Tongue (tissue), 2 donors: ENCODE measurements around the gene UNC13C. TPM values are rescaled to one million over a fixed set of nuclear protein-coding genes. Genes with fewer than 3 reads are reported as not detected.
"Not testable (repeated sequence)": the region's sequence is repeated elsewhere in the genome, so short reads cannot be mapped to it uniquely, and the experiment has no call there.

Source experiments
- DNase-seq: peaks from one replicate; pipeline ENCODE4 v3.0.0-alpha.2; 2015
- total RNA-seq: library from RNA; depleted of rRNA; stranded (reverse); fragments of >200 nt; gene quantifications from one replicate; pipeline ENCODE4 v1.2.3, GENCODE V29; 2014

UNC13C gene
- 0.92 TPM for total RNA-seq

DNA sequence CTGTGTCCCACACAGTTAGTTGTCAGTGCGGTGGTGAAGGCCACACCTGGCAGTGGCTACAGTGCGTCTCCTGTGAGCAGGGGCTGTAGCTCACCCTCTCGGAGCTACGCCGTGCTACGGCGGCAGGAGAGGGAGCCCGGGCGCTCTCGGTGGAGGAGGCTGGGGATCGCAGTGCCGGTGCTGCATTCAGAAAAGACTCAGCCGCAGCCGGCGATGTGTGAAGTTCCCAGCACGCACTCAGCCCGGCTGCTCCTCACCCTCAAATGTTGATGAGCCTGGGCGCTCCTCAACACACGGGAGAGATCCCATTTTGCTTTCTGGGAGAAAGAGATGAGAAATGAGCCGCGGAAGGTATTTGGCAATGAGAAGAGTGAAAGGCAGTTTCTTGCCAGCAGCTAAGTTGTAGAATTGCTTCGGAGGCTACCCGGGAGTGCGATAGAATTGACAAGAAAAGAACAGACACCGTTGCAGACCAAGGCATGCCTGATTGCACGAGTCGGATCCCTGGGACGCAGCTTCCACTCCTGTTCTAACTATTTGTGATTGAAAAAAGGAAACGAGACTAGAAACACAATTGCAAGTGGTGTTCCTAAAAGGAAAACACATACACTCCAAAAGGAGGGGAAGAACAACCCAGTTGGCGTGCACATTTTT, at the start of gene UNC13C:
Gene UNC13C (plus strand): TSS at position 189 of the 654 bp plus-strand sequence. CDS start 34,463 bp downstream, outside the sequence.
- DNase-seq, result peak; percentile 56

DNA sequence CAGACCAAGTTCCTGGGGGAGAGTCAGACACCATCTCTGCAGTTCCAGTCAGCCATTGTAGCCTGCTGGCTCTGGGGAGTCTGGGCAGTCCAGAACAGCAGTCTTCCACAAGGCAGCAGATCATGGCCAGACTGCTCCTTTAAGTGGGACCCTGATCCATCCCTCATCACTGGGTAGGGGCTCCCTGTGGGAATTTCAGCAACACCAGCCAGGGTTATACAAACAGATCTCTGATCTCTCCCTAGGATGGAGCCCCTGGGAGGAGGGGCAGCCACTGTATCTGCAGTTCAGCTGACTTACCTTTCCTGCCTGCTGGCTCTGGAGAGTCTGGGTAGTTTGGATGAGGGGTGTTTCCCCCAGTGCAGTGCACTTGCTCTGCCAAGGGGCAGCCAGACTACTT, 42.1 kb upstream of the UNC13C start:
- DNase-seq, result no peak

DNA sequence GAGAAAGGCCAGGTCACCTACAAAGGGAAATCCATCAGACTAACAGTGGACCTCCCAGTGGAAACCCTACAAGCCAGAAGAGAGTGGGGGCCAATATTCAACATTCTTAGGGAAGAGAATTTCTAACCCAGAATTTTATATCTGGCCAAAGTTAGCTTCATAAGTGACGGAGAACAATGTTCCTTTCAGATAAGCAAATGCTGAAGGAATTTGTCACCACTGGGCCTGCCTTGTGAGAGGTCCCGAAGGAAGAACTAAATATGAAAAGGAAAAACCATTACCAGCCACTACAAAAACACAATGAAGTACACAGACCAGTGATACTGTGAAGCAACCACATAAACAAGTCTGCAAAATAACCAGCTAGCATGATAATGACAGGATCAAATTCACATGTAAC, 40.6 kb upstream of the UNC13C start:
- DNase-seq, result not testable (repeated sequence)

DNA sequence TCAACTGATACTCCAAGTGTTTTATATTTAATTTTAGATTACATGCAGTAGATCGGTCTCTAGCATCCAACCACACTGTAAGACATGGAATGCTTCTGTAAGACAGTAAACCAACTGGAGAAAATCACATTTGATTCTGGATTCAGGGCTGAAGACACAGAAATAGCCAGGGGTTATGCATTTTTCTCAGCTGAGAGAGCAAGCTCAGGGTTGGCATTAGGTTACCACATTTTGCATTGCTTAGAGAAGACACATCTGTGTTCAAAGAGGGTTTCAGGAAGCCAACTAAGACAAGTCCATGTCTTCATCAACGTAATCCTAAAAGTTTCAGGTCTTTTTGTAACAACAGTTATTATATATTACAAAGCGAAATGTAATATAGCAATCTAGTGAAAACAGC, 27.7 kb upstream of the UNC13C start:
- no peak for DNase-seq

DNA sequence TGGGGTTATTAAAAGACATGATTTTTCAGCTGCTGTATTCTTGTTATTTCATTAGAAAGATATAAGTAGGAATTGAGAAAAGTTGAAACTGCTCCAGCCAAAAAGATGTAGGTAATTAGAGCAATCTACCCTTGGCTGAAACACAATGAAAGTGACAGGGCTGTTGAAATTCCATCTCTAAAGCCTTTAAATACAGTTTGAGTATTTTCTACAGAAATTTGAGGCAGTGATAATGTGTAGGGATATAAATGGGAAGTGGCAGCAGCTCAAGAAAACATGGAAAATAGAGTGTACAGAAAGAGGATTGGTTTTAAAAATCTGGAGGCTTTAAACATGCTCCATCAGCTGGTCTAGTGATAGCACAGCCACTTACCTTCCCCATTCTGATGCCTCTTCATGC, 22.8 kb upstream of the UNC13C start:
- DNase-seq, result no peak

DNA sequence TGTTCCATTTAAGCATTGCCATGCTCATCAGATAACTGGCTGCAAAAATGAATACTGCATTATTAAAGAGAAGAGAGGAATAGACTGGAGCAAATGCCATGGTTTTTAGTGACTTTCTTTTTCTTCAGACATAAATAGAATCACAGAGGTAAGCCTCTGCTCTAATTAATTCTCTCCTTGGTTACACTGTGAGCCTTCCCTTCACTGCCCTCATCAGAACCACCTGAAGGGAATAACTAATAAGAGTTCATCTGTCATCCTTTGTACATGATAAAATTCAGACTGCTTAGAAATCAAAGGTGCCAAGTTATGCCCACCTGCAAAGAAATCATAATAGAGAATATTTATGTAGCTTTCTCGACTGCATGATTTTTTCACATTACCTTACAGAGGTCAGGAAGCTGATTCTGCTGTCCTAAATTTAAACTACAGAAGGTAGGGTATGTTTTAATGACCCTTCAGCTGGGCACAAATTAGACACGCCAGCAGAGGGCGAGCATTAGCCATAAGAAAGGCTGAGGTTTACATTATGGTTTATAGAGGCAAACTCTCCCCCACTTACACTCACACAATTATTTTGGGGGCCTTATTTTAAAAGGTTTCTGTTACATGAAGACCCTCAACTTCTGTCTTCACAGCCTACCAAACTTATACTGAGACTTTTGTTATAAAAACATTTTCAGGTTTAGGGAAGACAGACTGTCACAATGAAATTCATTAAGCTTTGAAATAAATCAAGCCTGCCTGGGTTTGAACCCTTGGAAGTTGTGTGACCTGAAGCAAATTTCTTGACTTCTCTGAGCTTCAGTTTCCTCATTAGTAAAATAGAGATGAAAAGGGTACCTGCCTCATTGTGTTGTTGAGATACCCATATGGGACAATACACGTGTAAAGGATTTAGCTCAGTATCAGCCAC, 15.3 kb upstream of the UNC13C start:
- DNase-seq, result peak; percentile 54

DNA sequence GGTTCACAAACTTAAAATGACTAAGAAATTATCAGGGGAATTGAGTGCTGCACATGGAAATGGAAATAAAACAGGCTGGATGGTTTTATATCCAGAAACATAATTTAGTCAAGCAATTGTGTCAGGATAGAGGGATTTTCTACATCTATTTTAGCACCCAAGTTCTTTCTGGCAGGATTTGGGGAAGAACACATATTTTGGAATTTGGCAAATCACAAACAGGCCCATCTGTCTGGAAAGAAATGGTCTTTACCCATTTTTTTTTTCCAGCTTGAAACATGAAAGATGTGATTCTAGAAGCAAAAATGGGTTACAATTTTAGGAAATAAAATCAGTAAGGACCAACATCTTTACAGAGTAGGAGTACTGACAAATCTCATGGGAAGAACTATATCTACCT, 14.4 kb upstream of the UNC13C start:
- DNase-seq, result no peak

DNA sequence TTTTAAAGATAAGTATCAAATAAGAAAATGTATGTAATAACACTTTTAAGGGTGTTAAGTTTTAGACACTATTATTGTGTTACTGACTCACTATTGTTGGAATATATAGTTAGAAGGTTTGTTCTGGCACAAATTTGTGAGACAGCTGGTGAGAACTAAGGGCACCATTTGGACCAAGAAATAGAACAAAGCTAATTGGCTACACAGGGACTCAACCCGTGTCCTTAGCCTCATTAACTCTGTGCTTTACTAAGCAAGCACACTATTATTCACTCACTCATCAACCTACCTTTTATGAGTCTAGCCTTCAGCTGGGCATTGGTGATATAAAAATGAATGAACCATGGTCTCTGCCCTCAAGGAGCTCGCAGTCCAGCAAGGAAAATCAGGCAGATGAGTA, 4.1 kb upstream of the UNC13C start:
- DNase-seq, result no peak

DNA sequence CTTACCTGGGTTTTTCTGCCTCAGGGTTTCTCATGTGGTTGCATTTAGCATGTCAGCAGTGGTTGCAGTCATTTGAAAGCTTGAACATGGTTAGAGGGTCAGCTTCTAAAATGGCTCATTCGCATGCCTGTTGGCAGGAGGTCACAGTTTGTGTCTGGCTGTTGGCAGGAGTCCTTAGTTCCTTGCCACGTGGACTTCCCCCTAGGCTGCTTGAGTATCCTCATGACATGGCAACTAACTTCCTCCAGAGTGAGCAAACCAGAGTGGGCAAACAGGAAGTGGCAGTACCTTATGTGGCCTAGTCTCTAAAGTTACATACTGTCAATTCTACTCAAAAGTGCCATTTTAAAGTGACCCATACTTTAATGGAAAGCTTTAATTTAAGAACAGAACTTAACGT, 3.4 kb upstream of the UNC13C start:
- no peak for DNase-seq

DNA sequence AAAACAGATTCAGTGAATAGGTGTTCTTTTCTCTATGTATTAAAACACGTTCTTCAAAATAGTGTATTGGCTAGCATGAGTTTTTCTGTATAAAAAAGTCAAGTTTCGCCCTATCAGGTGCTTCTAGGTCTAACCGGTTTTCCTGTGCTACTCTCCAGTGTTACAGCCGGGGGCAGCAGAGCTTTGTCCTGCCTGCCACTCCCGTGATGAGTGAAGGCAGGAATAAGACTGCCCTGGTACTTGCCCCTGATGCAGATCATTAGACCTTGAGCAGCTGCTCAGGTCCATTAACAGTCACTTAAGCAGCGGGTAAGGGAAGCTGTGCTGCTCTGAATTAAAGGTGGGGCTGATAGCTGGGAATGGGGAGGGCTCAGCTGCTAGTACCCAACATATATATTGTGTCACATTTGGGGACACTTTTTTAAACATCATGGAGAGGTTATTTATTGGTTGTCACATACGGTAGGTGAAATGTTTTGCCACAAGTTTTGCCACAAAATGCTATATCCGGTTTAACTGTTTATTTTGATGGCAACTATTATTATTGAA, 1.3 kb upstream of the UNC13C start:
- peak; percentile 61 for DNase-seq

DNA sequence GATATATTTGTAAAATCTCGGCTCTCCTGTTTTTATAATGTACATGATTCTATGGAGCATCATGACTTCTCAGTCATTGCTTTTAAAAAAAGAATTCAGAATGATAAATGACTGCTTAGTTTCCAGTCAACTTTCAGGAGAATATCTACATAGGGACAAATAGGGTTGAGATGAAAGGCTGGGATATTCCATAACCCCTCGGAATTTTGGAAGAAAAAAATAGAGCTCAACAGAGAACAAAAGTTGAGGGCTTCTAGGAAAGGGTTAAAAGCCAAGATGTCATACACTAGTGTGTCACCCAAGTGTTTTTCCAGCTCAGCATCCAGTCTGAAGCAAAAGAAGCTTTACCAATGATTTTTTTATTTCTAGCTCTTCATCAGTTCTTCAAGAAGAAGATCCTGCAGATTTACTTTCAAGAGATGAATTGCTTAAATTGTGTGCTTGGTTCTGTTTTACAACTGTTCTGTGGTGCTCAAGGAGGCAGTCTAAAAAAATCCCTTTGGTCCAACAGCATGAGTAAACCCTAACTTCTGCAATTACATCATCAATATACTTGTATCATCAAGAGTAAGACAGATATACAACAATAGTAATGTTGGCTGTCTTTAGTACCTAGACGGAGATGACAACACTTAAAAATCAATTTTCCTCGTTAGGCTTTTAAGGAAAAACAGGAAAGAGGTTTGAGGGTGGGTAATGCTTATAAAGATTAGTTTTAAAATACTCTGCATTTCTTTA, 979 bp downstream of the UNC13C start:
- no peak for DNase-seq

DNA sequence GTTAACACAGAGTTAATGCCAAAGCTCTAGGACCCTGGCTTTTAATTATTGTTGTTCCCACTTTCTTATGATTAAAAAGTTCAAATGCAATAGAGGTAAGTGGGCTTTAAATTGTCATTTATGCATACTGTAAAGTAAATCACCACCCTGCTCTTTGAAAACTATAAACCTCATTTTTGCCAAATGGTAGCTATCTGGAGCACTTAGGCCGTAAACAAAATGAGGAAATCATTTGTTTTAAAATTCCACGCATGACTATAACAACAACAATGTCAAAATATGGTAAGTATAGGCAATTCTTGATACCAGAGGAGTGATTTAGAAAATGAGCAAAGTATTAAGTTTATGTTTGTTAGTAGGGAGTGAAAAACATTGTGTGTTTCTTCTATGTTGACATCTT, 1.8 kb downstream of the UNC13C start:
- no peak for DNase-seq

DNA sequence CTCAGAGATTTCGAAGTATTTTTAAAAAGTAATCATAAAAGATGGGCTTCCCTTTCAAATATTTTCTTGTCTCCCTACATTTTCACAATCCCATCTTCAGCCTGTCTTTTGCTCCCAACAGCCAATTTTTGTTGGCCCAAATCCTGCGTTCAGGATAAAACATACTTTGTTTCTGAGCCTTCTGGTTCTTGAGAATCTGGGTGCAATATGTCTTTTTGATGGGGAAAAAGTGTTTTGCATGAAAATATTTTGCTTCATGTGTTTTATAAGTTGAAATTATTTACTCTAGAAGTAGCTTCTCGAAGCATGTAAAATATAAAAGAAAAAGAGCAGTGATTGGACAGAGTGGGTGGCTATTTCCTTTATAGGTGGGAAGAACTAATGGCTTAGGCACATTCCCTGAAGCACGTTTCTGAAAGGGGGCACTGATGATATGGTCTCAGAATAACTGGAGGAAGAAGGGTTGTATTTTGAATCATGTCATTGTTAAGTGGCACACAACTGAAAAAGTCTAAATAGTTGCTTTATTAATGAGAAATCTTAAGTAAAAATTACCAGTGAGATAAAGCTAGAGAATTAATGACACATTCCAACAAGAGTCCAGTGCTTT, 3.9 kb downstream of the UNC13C start:
- no peak for DNase-seq

DNA sequence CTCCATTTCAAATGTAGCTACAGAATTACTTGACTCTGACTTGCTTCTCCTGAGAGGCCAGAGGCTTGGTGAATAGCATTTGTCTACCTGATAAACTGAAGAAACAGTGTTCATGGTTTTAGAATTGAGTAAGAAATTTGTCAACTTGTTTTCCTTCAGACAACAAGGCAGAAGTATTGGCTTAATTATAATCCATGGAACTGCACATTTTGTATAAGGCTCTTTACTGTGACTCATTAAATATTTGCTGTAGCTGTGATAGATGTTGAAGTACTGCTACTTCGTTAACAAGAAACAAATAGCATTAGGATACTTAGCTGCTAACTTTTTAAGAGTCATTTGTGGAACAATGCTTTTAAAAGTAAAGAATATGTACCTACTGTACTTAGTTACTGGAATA, 4.6 kb downstream of the UNC13C start:
- DNase-seq, result no peak

DNA sequence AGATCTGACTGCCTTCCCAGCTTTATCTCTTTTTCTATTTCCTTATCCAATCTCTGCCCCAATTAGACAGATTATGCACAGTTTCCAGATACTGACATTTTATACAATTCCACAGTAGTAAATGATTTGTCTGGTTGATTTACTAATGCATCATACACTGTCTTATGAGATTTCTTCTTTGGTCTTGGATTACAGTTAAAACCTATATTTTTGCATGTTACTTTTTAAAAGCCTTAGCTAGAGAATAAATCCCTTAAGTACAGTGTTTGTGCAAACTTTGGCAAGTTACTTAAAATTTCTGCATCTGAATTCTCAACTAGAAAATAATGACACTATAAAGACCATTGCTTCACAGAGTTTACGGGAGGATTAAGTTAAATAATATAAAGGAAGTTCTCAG, 6.0 kb downstream of the UNC13C start:
- peak; percentile 12 for DNase-seq

DNA sequence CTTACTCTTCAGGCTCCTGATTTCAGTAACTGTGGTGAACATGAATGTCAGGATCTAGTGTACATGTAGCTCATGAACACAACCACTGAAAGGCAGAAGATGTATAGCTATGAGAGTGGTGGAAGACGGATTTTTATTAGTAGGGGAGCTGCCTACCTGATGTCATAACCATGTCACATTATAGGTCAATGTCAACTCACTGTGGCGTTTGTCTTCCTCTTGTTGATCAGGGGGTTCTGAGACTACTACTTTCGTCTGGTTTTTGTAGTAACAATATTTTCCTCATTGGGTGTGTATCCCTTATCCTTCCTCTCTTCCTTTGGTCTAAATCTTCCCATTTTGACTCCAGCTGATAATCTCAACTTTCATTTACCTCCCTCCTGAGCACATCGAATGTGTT, 7.3 kb downstream of the UNC13C start:
- no peak for DNase-seq

DNA sequence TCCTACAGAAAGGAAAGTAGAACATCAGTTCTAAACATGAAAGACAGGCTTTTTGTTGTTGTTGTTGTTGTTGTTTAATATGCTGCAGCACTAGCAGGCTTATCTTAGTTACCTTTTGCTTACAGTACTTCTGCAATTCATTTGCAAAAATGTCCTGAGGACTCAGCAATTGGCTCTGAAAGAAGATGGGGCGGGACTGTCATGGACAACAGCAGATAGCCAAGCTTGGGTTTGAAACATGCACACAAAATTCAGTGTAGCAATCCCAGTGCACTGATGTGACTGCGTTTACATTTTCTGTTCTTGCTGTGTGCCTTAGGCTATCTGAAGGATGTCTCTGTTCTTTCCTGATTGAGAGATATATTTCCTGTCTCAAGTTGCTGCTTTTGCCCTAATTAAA, 9.2 kb downstream of the UNC13C start:
- no peak for DNase-seq

DNA sequence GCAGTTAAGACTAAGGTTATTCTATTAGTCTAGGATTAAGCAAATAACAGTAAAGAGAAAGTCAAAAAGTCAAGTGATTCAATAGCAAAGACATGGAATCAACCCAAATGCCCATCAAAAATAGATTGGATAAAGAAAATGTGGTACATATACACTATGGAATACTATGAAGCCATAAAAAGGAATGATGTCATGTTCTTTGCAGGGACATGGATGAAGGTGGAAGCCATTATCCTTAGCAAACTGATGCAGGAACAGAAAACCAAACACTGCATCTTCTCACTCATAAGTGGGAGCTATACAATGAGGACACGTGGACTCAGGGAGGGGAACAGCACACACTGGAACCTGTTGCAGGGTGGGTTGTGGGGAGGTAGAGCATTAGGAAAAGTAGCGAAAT, 29.0 kb downstream of the UNC13C start:
- no peak for DNase-seq

DNA sequence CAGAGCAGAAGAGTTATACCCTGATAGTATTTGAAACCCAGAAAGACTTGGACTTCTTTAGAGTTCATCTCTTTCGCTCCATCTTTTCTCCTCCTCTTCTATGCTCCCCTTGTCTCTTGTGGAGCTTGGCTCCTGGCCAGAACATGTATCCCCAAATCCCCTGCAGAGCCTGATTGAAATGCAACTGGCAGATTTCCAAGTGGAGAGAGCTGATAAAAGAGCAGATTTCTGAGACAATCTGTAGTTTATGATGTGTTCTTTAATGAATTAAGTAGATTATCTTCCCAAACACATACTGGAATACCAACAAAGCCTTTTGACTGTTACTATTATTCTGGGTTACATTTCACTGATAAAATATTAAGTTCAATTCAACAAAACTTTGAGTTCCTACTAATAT, 33.4 kb downstream of the UNC13C start:
- DNase-seq, result peak; percentile 4

DNA sequence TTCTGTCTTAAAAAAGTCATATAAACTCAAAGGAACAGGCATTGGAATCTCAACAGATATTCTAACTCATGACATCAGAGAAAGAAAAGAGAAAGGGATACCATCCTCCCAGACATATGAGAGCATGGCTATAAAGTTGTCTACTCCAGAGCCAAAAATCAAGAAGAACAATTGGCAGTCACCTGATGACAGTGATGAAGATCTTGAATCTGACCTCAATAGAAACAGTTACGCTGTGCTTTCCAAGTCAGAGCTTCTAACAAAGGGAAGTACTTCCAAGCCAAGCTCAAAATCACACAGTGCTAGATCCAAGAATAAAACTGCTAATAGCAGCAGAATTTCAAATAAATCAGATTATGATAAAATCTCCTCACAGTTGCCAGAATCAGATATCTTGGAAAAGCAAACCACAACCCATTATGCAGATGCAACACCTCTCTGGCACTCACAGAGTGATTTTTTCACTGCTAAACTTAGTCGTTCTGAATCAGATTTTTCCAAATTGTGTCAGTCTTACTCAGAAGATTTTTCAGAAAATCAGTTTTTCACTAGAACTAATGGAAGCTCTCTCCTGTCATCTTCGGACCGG, 35.9 kb downstream of the UNC13C start:
- DNase-seq, result no peak

DNA sequence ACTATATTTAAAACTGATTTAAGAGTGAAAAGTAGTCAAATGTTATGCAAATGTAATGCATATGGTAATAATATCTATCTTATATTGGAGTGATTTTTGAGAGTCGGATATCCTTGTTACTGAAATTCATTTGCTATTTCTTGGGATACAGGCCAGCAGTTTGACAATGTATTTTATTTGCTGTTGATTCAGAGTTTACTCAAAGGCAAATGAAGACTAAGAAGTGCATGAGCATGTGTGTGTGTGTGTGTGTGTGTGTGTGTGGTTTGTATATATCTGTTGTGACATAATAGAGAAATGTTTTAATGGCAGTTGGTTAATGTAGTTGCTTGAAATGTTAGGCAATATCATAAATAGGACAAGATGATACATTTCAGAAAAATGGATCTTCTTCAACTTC, 39.0 kb downstream of the UNC13C start:
- DNase-seq, result no peak

DNA sequence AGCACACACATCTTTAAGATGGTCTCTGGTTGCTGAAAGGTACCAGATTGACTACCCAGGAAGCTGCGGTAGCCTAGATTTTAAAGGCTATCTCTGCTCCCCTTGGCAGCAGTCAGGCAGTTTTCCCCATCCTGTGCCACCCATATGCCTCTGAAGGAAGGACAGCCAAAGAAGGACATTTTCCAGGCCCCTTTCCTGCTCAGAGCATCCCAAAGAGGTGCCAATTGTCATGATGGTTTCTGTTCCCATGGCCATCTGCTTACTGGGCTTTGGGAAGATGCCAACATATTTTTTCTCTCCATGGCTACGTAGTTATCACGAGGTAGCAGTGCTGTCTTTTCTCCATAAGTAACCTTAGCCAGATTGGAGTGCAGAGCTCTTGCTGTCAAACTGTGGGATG, 39.7 kb downstream of the UNC13C start:
- DNase-seq, result no peak
